HCT116 (cell line): ENCODE data around the gene TMCO4. TPM values are rescaled to one million over a fixed set of nuclear protein-coding genes. Genes with fewer than 3 reads are reported as not detected.

Experiments used
- ATAC-seq: fragments of 200-7000 bp; cut with Tn5 transposase; 2 replicates; pipeline ENCODE4 v1.9.1; 2020; ENCODE audit warnings: mild to moderate bottlenecking, moderate library complexity
- BruUV-seq: library from RNA; stranded (reverse); fragments of 400-500 nt; replicated peaks from 2 replicates; lab custom pipeline; 2021; lab: Mats Ljungman, UMichigan
- CTCF ChIA-PET: fragments of 300-600 bp; sonication (Branson Sonifier 250); formaldehyde crosslinking; loops from one replicate; lab custom pipeline; 2021; ENCODE audit warnings: antibody characterized with exemption; lab: Charles Lee
- POLR2A ChIA-PET: fragments of 300-600, 350-600 bp; sonication (Branson Sonifier 250); formaldehyde crosslinking; loops from one replicate; lab custom pipeline; 2021; ENCODE audit warnings: antibody characterized with exemption; lab: Charles Lee
- RAD21 ChIA-PET, 2 experiments: fragments of 300-600 bp; sonication (Branson Sonifier 250); formaldehyde crosslinking; loops; one replicate each; lab custom pipeline; 2023; ENCODE audit warnings: low total read pairs in 2 of 2; ENCODE audit not compliant: uncharacterized antibody in 2 of 2, unreplicated experiment in 2 of 2, low non-redundant PET in 1 of 2; lab: Charles Lee
- DNase-seq: peaks from one replicate; pipeline ENCODE4 v3.0.0-alpha.2; 2010; ENCODE audit warnings: low read depth, low spot score
- H2AFZ ChIP-seq: fragments of 200-600 bp; shearing (Covaris generic), sonication (generic); 2 replicates; pipeline ENCODE4 v1.6.1; 2017; ENCODE audit warnings: low read depth, mixed run types, mixed read lengths, antibody characterized with exemption, low read length; ENCODE audit not compliant: poor library complexity, severe bottlenecking
- H3K27ac ChIP-seq: 2 replicates; pipeline ENCODE4 v1.5.1; 2012; ENCODE audit warnings: low read depth, low read length
- H3K27me3 ChIP-seq: fragments of 200-600 bp; sonication (generic); 2 replicates; pipeline ENCODE4 v1.6.1; 2016; ENCODE audit warnings: mixed run types, low read length, mixed read lengths; ENCODE audit not compliant: insufficient read depth
- H3K36me3 ChIP-seq, 2 experiments: fragments of 200-500 bp in 1 of 2; fragments of 200-600 bp in 1 of 2; sonication (Bioruptor generic) in 1 of 2; sonication (generic) in 1 of 2; 2 replicates each; pipeline versions ENCODE4 v1.5.1 to v1.6.1; 2014 to 2016; ENCODE audit warnings: low read length in 2 of 2, inconsistent platforms in 1 of 2, mixed read lengths in 1 of 2, mixed run types in 1 of 2; ENCODE audit not compliant: insufficient read depth in 2 of 2, control insufficient read depth in 1 of 2
- H3K4me1 ChIP-seq, 2 experiments: fragments of 200-600 bp in 1 of 2; sonication (generic) in 1 of 2; 2 replicates each; pipeline versions ENCODE4 v1.5.1 to v1.6.1; 2012 to 2017; ENCODE audit warnings: low read length in 2 of 2, inconsistent platforms in 1 of 2, mild to moderate bottlenecking in 1 of 2, mixed read lengths in 1 of 2, mixed run types in 1 of 2, moderate library complexity in 1 of 2; ENCODE audit not compliant: insufficient read depth in 2 of 2, control insufficient read depth in 1 of 2
- H3K4me2 ChIP-seq: fragments of 200-600 bp; sonication (generic); 2 replicates; pipeline ENCODE4 v1.6.1; 2017; ENCODE audit warnings: mixed run types, low read length, mixed read lengths
- H3K4me3 ChIP-seq, 2 experiments: fragments of 200-600 bp in 1 of 2; sonication (generic) in 1 of 2; replicated peaks in 1 of 2; 2 replicates each; pipeline ENCODE4 v1.5.1; 2011 to 2016; ENCODE audit warnings: low read length in 2 of 2, control low read depth in 1 of 2, low read depth in 1 of 2, mild to moderate bottlenecking in 1 of 2, mixed read lengths in 1 of 2, mixed run types in 1 of 2
- H3K79me2 ChIP-seq: fragments of 200-600 bp; sonication (generic); 2 replicates; pipeline ENCODE4 v1.6.1; 2017; ENCODE audit warnings: mild to moderate bottlenecking, mixed run types, low read length, moderate library complexity, mixed read lengths; ENCODE audit not compliant: insufficient read depth
- H3K9ac ChIP-seq: fragments of 200-600 bp; sonication (generic); 2 replicates; pipeline ENCODE4 v1.6.1; 2016; ENCODE audit warnings: low read length, mixed read lengths
- H3K9me2 ChIP-seq: fragments of 200-600 bp; sonication (generic), shearing (Covaris generic); 2 replicates; pipeline ENCODE4 v1.6.1; 2017; ENCODE audit warnings: mixed run types, mild to moderate bottlenecking, moderate library complexity; ENCODE audit not compliant: insufficient read depth
- H3K9me3 ChIP-seq, 2 experiments: fragments of 200-500 bp in 1 of 2; fragments of 200-600 bp in 1 of 2; sonication (Bioruptor generic) in 1 of 2; sonication (generic) in 1 of 2; 2 replicates each; pipeline ENCODE4 v1.6.1; 2014 to 2017; ENCODE audit warnings: low read length in 2 of 2, mixed read lengths in 2 of 2, inconsistent platforms in 1 of 2, low read depth in 1 of 2, mild to moderate bottlenecking in 1 of 2, mixed run types in 1 of 2, moderate library complexity in 1 of 2; ENCODE audit not compliant: control insufficient read depth in 1 of 2, insufficient read depth in 1 of 2
- H4K20me1 ChIP-seq: fragments of 200-600 bp; sonication (generic), shearing (Covaris generic); 2 replicates; pipeline ENCODE4 v1.6.1; 2017; ENCODE audit warnings: mixed run types, mild to moderate bottlenecking, moderate library complexity; ENCODE audit not compliant: insufficient read depth
- ELF1 ChIP-seq: IDR thresholded peaks from 2 replicates; pipeline ENCODE4 v1.6.1; 2012; ENCODE audit warnings: low read depth, borderline replicate concordance
- JUND ChIP-seq: IDR thresholded peaks from 2 replicates; pipeline ENCODE4 v1.6.1; 2012
- POLR2A ChIP-seq: IDR thresholded peaks from 2 replicates; pipeline ENCODE4 v1.7.0; 2011; ENCODE audit warnings: borderline replicate concordance; ENCODE audit not compliant: insufficient read depth, insufficient read length; ENCODE audit errors: extremely low read depth
- REST ChIP-seq: IDR thresholded peaks from 2 replicates; pipeline ENCODE4 v1.6.1; 2012; ENCODE audit warnings: low read depth
- SRF ChIP-seq: IDR thresholded peaks from 2 replicates; pipeline ENCODE4 v1.6.1; 2012; ENCODE audit warnings: low read depth
- TCF7L2 ChIP-seq: IDR thresholded peaks from 2 replicates; pipeline ENCODE4 v1.7.0; 2011; ENCODE audit warnings: borderline replicate concordance, inconsistent platforms; ENCODE audit not compliant: insufficient read depth, insufficient read length; ENCODE audit errors: extremely low read depth
- ZFX ChIP-seq: fragments of 450-650 bp; IDR thresholded peaks from 2 replicates; pipeline ENCODE4 v1.6.1; 2017
- intact Hi-C: fragments of 100-400 bp; cut with micrococcal nuclease; formaldehyde crosslinking; loops from 2 replicates; pipeline ENCODE4 v1.10.0; 2022
- total RNA-seq: library from RNA; stranded (reverse); gene quantifications from one replicate; pipeline ENCODE4 v1.2.1, GENCODE V29; 2021; ENCODE audit not compliant: unreplicated experiment

TMCO4 gene
- total RNA-seq, 1 experiment from 2014 or later, result 12.7 TPM

- H3K27ac ChIP-seq, result no peak overlapping the region
- no peak overlapping the region for H2AFZ ChIP-seq
- intact Hi-C loops, result loop anchor here (5.0 kb wide), 2 partner anchors 43 to 153 kb away; partner anchors contain the start of gene CAPZB
- TF ChIP-seq TCF7L2 (no peak), POLR2A (no peak), SRF (no peak), ZFX (no peak), REST (no peak), JUND (no peak), ELF1 (no peak)
- TF ChIP-seq, all 23 proteins: peak for 0
- ChIA-PET RAD21 (no interaction called here), POLR2A (no interaction called here), CTCF (interaction anchor here (1.2 to 1.9 kb wide), 2 partner anchors 14 to 58 kb away, joined by 6 read pairs; no protein-coding TSS in a partner anchor)
- H3K4me3 ChIP-seq, result no peak overlapping the region
- no TSS peak for BruUV-seq
- H3K9me2 ChIP-seq, result no peaks in the 10 kb centered on the region
- H3K9me3 ChIP-seq, result no peaks in the 10 kb centered on the region
- DNase-seq (no peak), ATAC-seq (no peak)
- peaks cover 27 to 41% of the 10 kb centered on the region in 2 experiments for H3K4me1 ChIP-seq
- H4K20me1 ChIP-seq, result no peaks in the 10 kb centered on the region
- H3K79me2 ChIP-seq, result peaks cover 5% of the 10 kb centered on the region; the same call in 1 of the 2 replicates
- H3K27me3 ChIP-seq, result no peaks in the 10 kb centered on the region
- H3K4me2 ChIP-seq, result peak overlapping the region; percentile 15; the same call in 1 of the 2 replicates
- H3K9ac ChIP-seq, result no peak overlapping the region
- H3K36me3 ChIP-seq, result no peaks in the 10 kb centered on the region
Observed at GRCh38 chr1:19639999-19640362, 159.7 kb downstream of the TMCO4 start.
